H1 (cell line): ENCODE measurements around the gene PAX5. TPM values are rescaled to one million over a fixed set of nuclear protein-coding genes. Genes with fewer than 3 reads are reported as not detected.
"Not testable (repeated sequence)": the region's sequence is repeated elsewhere in the genome, so short reads cannot be mapped to it uniquely, and the experiment has no call there.

Experiments
- CTCF ChIA-PET: fragments of 300-600 bp; sonication (Branson Sonifier 250); formaldehyde crosslinking; loops from one replicate; lab custom pipeline; 2021; ENCODE audit not compliant: partially characterized antibody; lab: Charles Lee
- POLR2A ChIA-PET: fragments of 300-600 bp; sonication (Branson Sonifier 250); formaldehyde crosslinking; loops from one replicate; lab custom pipeline; 2021; ENCODE audit warnings: inconsistent platforms; ENCODE audit not compliant: partially characterized antibody; lab: Charles Lee
- DNase-seq, 2 experiments: peaks; one replicate each; pipeline versions ENCODE4 v3.0.0 to v3.0.0-alpha.2; 2010 to 2022; ENCODE audit warnings: low spot score in 2 of 2, low read depth in 1 of 2, mixed read lengths in 1 of 2
- FAIRE-seq: peaks from 2 replicates; lab custom pipeline; 2011; peaks lifted over from hg19 to GRCh38; lab: Jason Lieb, UNC
- H2AFZ ChIP-seq: 2 replicates; pipeline ENCODE4 v1.8.1; 2012; ENCODE audit warnings: low read length, inconsistent platforms
- H2AK5ac ChIP-seq: 2 replicates; pipeline ENCODE4 v1.6.1; 2013; ENCODE audit warnings: low read depth, low read length
- H2BK120ac ChIP-seq: replicated peaks from 2 replicates; pipeline ENCODE3; 2013; ENCODE audit warnings: low read depth, low read length, inconsistent platforms
- H2BK12ac ChIP-seq: 2 replicates; pipeline ENCODE4 v1.6.1; 2013; ENCODE audit warnings: low read depth, low read length
- H2BK15ac ChIP-seq: 2 replicates; pipeline ENCODE4 v1.6.1; 2013; ENCODE audit warnings: low read length
- H2BK20ac ChIP-seq: 2 replicates; pipeline ENCODE4 v1.6.1; 2013; ENCODE audit warnings: low read length
- H2BK5ac ChIP-seq: 2 replicates; pipeline ENCODE4 v1.6.1; 2013; ENCODE audit warnings: low read depth, low read length
- H3K14ac ChIP-seq: 2 replicates; pipeline ENCODE4 v1.6.1; 2013; ENCODE audit warnings: inconsistent platforms; ENCODE audit not compliant: insufficient read length
- H3K18ac ChIP-seq: 2 replicates; pipeline ENCODE4 v1.6.1; 2013; ENCODE audit warnings: low read length; ENCODE audit errors: extremely low read depth
- H3K23ac ChIP-seq: 2 replicates; pipeline ENCODE4 v1.6.1; 2013; ENCODE audit warnings: inconsistent platforms; ENCODE audit not compliant: insufficient read length
- H3K23me2 ChIP-seq: 2 replicates; pipeline ENCODE4 v1.6.1; 2013; ENCODE audit warnings: low read depth, low read length
- H3K27ac ChIP-seq: 2 replicates; pipeline ENCODE4 v1.6.1; 2011; ENCODE audit warnings: low read depth, low read length, inconsistent platforms
- H3K27me3 ChIP-seq, 4 experiments: replicated peaks in 1 of 4; 1 replicate in 1 of 4; 2 replicates in 3 of 4; pipeline versions ENCODE4 v1.6.1 to v1.8.1; 2011 to 2013; ENCODE audit warnings: low read length in 3 of 4, mild to moderate bottlenecking in 3 of 4, inconsistent platforms in 2 of 4, mixed read lengths in 2 of 4, moderate library complexity in 1 of 4; ENCODE audit not compliant: control insufficient read depth in 3 of 4, insufficient read depth in 3 of 4; ENCODE audit errors: extremely low read depth in 1 of 4
- H3K36me3 ChIP-seq, 4 experiments: 2 replicates each; pipeline versions ENCODE4 v1.6.1 to v1.8.1; 2011 to 2013; ENCODE audit warnings: mild to moderate bottlenecking in 4 of 4, low read length in 3 of 4, moderate library complexity in 2 of 4, control low read depth in 1 of 4, inconsistent platforms in 1 of 4; ENCODE audit not compliant: insufficient read depth in 4 of 4, control insufficient read depth in 2 of 4
- H3K4ac ChIP-seq: replicated peaks from 2 replicates; pipeline ENCODE3; 2013; ENCODE audit warnings: low read length, low read depth, mixed read lengths, inconsistent platforms; ENCODE audit not compliant: insufficient read length
- H3K4me1 ChIP-seq, 4 experiments: replicated peaks in 1 of 4; 1 replicate in 1 of 4; 2 replicates in 3 of 4; pipeline versions ENCODE4 v1.6.1 to v1.8.1; 2011 to 2013; ENCODE audit warnings: low read length in 3 of 4, inconsistent platforms in 2 of 4, mixed read lengths in 1 of 4; ENCODE audit not compliant: insufficient read depth in 4 of 4, control insufficient read depth in 3 of 4
- H3K4me2 ChIP-seq, 2 experiments: 2 replicates each; pipeline versions ENCODE4 v1.6.1 to v1.8.1; 2011 to 2013; ENCODE audit warnings: low read depth in 2 of 2, low read length in 2 of 2, control low read depth in 1 of 2, inconsistent platforms in 1 of 2, mild to moderate bottlenecking in 1 of 2; ENCODE audit not compliant: insufficient read depth in 1 of 2
- H3K4me3 ChIP-seq, 4 experiments: fragments of 200-600, 300-600 bp in 1 of 4; sonication (generic), shearing (Covaris generic), sonication (Bioruptor Twin) in 1 of 4; 2 replicates each; pipeline versions ENCODE4 v1.5.1 to v1.8.1; 2011 to 2016; ENCODE audit warnings: low read length in 4 of 4, low read depth in 3 of 4, control low read depth in 2 of 4, inconsistent platforms in 2 of 4, mild to moderate bottlenecking in 2 of 4, mixed read lengths in 1 of 4, moderate library complexity in 1 of 4; ENCODE audit not compliant: insufficient read depth in 2 of 4; ENCODE audit errors: extremely low read depth in 1 of 4
- H3K56ac ChIP-seq: replicated peaks from 2 replicates; pipeline ENCODE3; 2013; ENCODE audit warnings: low read depth, mild to moderate bottlenecking, mixed read lengths, low read length, inconsistent platforms; ENCODE audit not compliant: insufficient read length
- H3K79me1 ChIP-seq: 2 replicates; pipeline ENCODE4 v1.6.1; 2013; ENCODE audit warnings: low read depth, low read length, control low read depth
- H3K79me2 ChIP-seq, 2 experiments: 2 replicates each; pipeline versions ENCODE4 v1.6.1 to v1.8.1; 2012 to 2013; ENCODE audit warnings: low read length in 2 of 2, mild to moderate bottlenecking in 2 of 2, inconsistent platforms in 1 of 2; ENCODE audit not compliant: insufficient read depth in 2 of 2, control insufficient read depth in 1 of 2
- H3K9ac ChIP-seq, 4 experiments: replicated peaks in 1 of 4; 1 replicate in 1 of 4; 2 replicates in 3 of 4; pipeline versions ENCODE4 v1.6.1 to v1.8.1; 2011 to 2013; ENCODE audit warnings: low read depth in 3 of 4, low read length in 3 of 4, control low read depth in 2 of 4, mild to moderate bottlenecking in 2 of 4, moderate library complexity in 2 of 4, inconsistent platforms in 1 of 4; ENCODE audit errors: extremely low read depth in 1 of 4
- H3K9me3 ChIP-seq, 2 experiments: 2 replicates each; pipeline versions ENCODE4 v1.6.1 to v1.8.1; 2012 to 2013; ENCODE audit warnings: mild to moderate bottlenecking in 2 of 2, moderate library complexity in 2 of 2, control low read depth in 1 of 2, inconsistent platforms in 1 of 2, low read depth in 1 of 2, low read length in 1 of 2, mixed read lengths in 1 of 2; ENCODE audit not compliant: insufficient read depth in 2 of 2
- H4K20me1 ChIP-seq, 2 experiments: replicated peaks in 1 of 2; 2 replicates each; pipeline versions ENCODE3 to v1.8.1; 2011 to 2013; ENCODE audit warnings: inconsistent platforms in 2 of 2, low read length in 2 of 2, mild to moderate bottlenecking in 1 of 2; ENCODE audit not compliant: insufficient read depth in 2 of 2, control insufficient read depth in 1 of 2
- H4K5ac ChIP-seq: 2 replicates; pipeline ENCODE4 v1.6.1; 2013; ENCODE audit warnings: low read length, low read depth, mixed read lengths, inconsistent platforms; ENCODE audit not compliant: insufficient read length
- H4K8ac ChIP-seq: 2 replicates; pipeline ENCODE4 v1.8.0; 2013; ENCODE audit warnings: mild to moderate bottlenecking, moderate library complexity, low read length, inconsistent platforms; ENCODE audit not compliant: insufficient read depth; ENCODE audit errors: extremely low read depth
- H4K91ac ChIP-seq: replicated peaks from 2 replicates; pipeline ENCODE3; 2013; ENCODE audit warnings: low read length, mixed read lengths, inconsistent platforms; ENCODE audit not compliant: insufficient read length
- WGBS, 2 experiments: shearing (Covaris generic) in 1 of 2; methylation state at CpG; one replicate each; pipeline versions ENCODE4 v1.1.6 to v1.1.7; 2013 to 2015; ENCODE audit warnings: low lambda C conversion rate in 2 of 2, mixed read lengths in 2 of 2, inconsistent platforms in 1 of 2, low coverage in 1 of 2, missing lambda C conversion rate in 1 of 2; ENCODE audit not compliant: insufficient replicate concordance in 2 of 2, insufficient coverage in 1 of 2, insufficient read length in 1 of 2; ENCODE audit errors: extremely low coverage in 1 of 2, missing lambda C conversion rate in 1 of 2; 5-methylcytosine and 5-hydroxymethylcytosine counted together
- polyA plus RNA-seq, 7 experiments: library from polyadenylated mRNA; depleted of rRNA in 3 of 7; stranded (reverse) in 5 of 7; unstranded in 2 of 7; fragments of >200 nt in 5 of 7; fragments of 200-250 nt in 2 of 7; gene quantifications; 1 replicate in 5 of 7; 2 replicates in 1 of 7; 4 replicates in 1 of 7; pipeline versions ENCODE4 v1.2.1 to v1.2.3, GENCODE V29; 2011 to 2013; ENCODE audit warnings: missing spikeins in 2 of 7, mixed read lengths in 2 of 7
- total RNA-seq: library from RNA; stranded (reverse); fragmentation: NEBNext Ultra II Directional; extraction: Animal tissue kit (Norgen Biotek cat#: 25700); gene quantifications from 2 replicates; pipeline ENCODE4 v1.2.1, GENCODE V29; 2021

The PAX5 gene
- total and polyA plus RNA-seq, 2 of the 8 experiments (the other 6 are each of a cell fraction or from before 2014, with no cell fraction given): 0.29 to 0.43 TPM

DNA sequence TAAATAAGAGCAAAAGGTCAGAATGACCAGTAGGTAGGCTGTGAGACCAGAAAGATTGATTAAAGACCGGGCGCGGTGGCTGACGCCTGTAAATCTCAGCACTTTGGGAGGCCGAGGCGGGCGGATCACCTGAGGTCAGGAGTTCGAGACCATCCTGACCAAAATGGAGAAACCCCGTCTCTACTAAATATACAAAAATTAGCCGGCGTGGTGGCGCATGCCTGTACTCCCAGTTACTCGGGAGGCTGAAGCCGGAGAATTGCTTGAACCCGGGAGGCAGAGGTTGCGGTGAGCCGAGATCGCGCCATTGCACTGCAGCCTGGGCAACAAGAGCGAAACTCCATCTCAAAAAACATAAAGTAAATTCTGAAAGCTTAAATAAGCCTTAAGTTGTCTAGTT, 47.4 kb upstream of the PAX5 start:
- FAIRE-seq, H2BK15ac ChIP-seq, H3K56ac ChIP-seq, H4K8ac ChIP-seq, H2BK20ac ChIP-seq, H3K18ac ChIP-seq, H3K4me1 ChIP-seq, H4K91ac ChIP-seq, H2AK5ac ChIP-seq, H4K20me1 ChIP-seq, H3K4me3 ChIP-seq, H3K9ac ChIP-seq, H2BK5ac ChIP-seq, H3K23ac ChIP-seq, H3K4ac ChIP-seq, H3K23me2 ChIP-seq, H3K4me2 ChIP-seq, H2AFZ ChIP-seq, DNase-seq, H3K27ac ChIP-seq, H2BK120ac ChIP-seq, CTCF ChIA-PET, H4K5ac ChIP-seq, H3K79me1 ChIP-seq, H2BK12ac ChIP-seq, H3K36me3 ChIP-seq, H3K9me3 ChIP-seq, H3K14ac ChIP-seq, POLR2A ChIA-PET: not testable (repeated sequence)
- WGBS, 2 experiments: 91% methylated on average over 20 of the region's 20 CpGs; no CpG with 5 or more reads in 1 of the 2 experiments
- Histone ChIP-seq H3K27me3 (peaks cover 2 to 10% (median 9%) of the 10 kb centered on the region in 4 experiments; a peak in 6 of 7 replicates), H3K79me2 (peaks cover 0 to 39% of the 10 kb centered on the region in 2 experiments; a peak in 2 of 4 replicates)
